ENCODE results near the gene FANCM. TPM values are rescaled to one million over a fixed set of nuclear protein-coding genes. Genes with fewer than 3 reads are reported as not detected.

FANCM gene
- total RNA-seq, 2 experiments from 2014 or later = 15.8 to 17.0 TPM

- TF ChIP-seq CTCF (IDR thresholded peaks at IDR 0.05) = no peak
- CTCF ChIA-PET = interaction anchor here (1.1 to 1.5 kb wide), 2 partner anchors 14 to 30 kb away, joined by 3 read pairs; no protein-coding TSS in a partner anchor
- Mint-ChIP-seq H3K27me3 (no peaks in the 10 kb centered on the region), H3K9me3 (no peaks in the 10 kb centered on the region), H3K36me3 (ENCODE audit: low read depth) (peaks cover 22% of the 10 kb centered on the region), H3K4me3 (no peak overlapping the region), H3K27ac (no peak overlapping the region), H3K4me1 (ENCODE audit: low read depth) (peaks cover 18% of the 10 kb centered on the region)
- no peak for ATAC-seq
- intact Hi-C loops (cut with micrococcal nuclease) = no loop called here
- DNase-seq = no peak
- POLR2A ChIA-PET = interaction anchor here (1.2 kb wide), 1 partner anchor 33 kb away, joined by 3 read pairs; no protein-coding TSS in a partner anchor
Measured at GRCh38 chr14:45128963-45129629, 6.6 kb upstream of the FANCM start.

GRCh38 chr14:45133683-45134050 is 2.1 kb upstream of the FANCM start:
- Mint-ChIP-seq H3K27me3 (no peaks in the 10 kb centered on the region), H3K9me3 (no peaks in the 10 kb centered on the region), H3K36me3 (ENCODE audit: low read depth) (peaks cover 13% of the 10 kb centered on the region), H3K27ac (peak overlapping the region; percentile 98), H3K4me1 (ENCODE audit: low read depth) (peaks cover 23% of the 10 kb centered on the region), H3K4me3 (peak overlapping the region; percentile 99)
- intact Hi-C loops (cut with micrococcal nuclease) = loop anchor here (2.0 to 5.0 kb wide), 3 partner anchors 43 to 236 kb away; partner anchors contain the start of gene KLHL28
- TF ChIP-seq CTCF (IDR thresholded peaks at IDR 0.05) = no peak
- POLR2A ChIA-PET = interaction anchor here (0.8 to 2.0 kb wide), 5 partner anchors 10 to 120 kb away, joined by 3 to 8 read pairs (median 4); partner anchors contain the start of gene MIS18BP1
- CTCF ChIA-PET = interaction anchor here (1.1 to 1.2 kb wide), 2 partner anchors 19 to 237 kb away, joined by 3 read pairs; a partner anchor contains a TSS
- DNase-seq (no peak), ATAC-seq (no peak)

GRCh38 chr14:45134051-45134958 is 1.4 kb upstream of the FANCM start, which contains the start of gene FKBP3:
Gene FKBP3 (minus strand): TSS chr14:45134481. CDS start chr14:45134456, 25 bp downstream.
- POLR2A ChIA-PET = interaction anchor here (0.8 to 2.1 kb wide), 7 partner anchors 11 to 172 kb away, joined by 3 to 8 read pairs (median 4); partner anchors contain the start of genes MIS18BP1, PRPF39 and TOGARAM1
- no peak for TF ChIP-seq CTCF (IDR thresholded peaks at IDR 0.05)
- peak; percentile 95 for ATAC-seq

GRCh38 chr14:45135156-45135555 is 574 bp upstream of the FANCM start:
- ATAC-seq (no peak), DNase-seq (no peak)
- H3K27ac Mint-ChIP-seq = peak overlapping the region; percentile 98
- no peak for TF ChIP-seq CTCF (IDR thresholded peaks at IDR 0.05)
- POLR2A ChIA-PET = interaction anchor here (0.7 to 2.1 kb wide), 7 partner anchors 12 to 376 kb away, joined by 3 to 8 read pairs (median 4); partner anchors contain the start of genes KLHL28, PRPF39 and TOGARAM1
- peak overlapping the region; percentile 99 for H3K4me3 Mint-ChIP-seq
- CTCF ChIA-PET = interaction anchor here (1.1 to 1.8 kb wide), 2 partner anchors 18 to 133 kb away, joined by 4 to 8 read pairs; no protein-coding TSS in a partner anchor
- no peaks in the 10 kb centered on the region for H3K27me3 Mint-ChIP-seq
- no peaks in the 10 kb centered on the region for H3K9me3 Mint-ChIP-seq
- intact Hi-C loops (cut with micrococcal nuclease) = loop anchor here (2.0 to 5.0 kb wide), 3 partner anchors 44 to 174 kb away; partner anchors contain the start of genes KLHL28 and MIS18BP1
- H3K4me1 Mint-ChIP-seq (ENCODE audit: low read depth) = peaks cover 28% of the 10 kb centered on the region
- H3K36me3 Mint-ChIP-seq (ENCODE audit: low read depth) = peaks cover 11% of the 10 kb centered on the region

More at GRCh38 chr14:45134051-45134958, 1.4 kb upstream of the FANCM start, which contains the start of gene FKBP3:
- H3K9me3 Mint-ChIP-seq = no peaks in the 10 kb centered on the region
- H3K4me1 Mint-ChIP-seq (ENCODE audit: low read depth) = peaks cover 28% of the 10 kb centered on the region
- H3K27ac Mint-ChIP-seq = peak within 1 kb of the TSS; percentile 98
- DNase-seq = peak; percentile 97
- peak within 1 kb of the TSS; percentile 99 for H3K4me3 Mint-ChIP-seq
- intact Hi-C loops (cut with micrococcal nuclease) = loop anchor here (2.0 to 5.0 kb wide), 3 partner anchors 44 to 237 kb away; partner anchors contain the start of gene KLHL28
- CTCF ChIA-PET = interaction anchor here (1.1 to 1.2 kb wide), 3 partner anchors 17 to 237 kb away, joined by 3 to 4 read pairs (median 3); a partner anchor contains a TSS
- peaks cover 13% of the 10 kb centered on the region for H3K36me3 Mint-ChIP-seq (ENCODE audit: low read depth)
- H3K27me3 Mint-ChIP-seq = no peaks in the 10 kb centered on the region

Data from activated CD8-positive, alpha-beta T cell treated with anti-CD3 and anti-CD28 coated beads for 36 hours (primary cell).